GM19463 (cell line): ENCODE measurements around the gene FLOT1.
"Not testable (repeated sequence)": the region's sequence is repeated elsewhere in the genome, so short reads cannot be mapped to it uniquely, and the experiment has no call there.

Experiments
- ATAC-seq: cut with Tn5 transposase; IDR thresholded peaks from one replicate; pipeline ENCODE4 v1.9.1; 2021; ENCODE audit warnings: mild to moderate bottlenecking, moderate library complexity; ENCODE audit not compliant: unreplicated experiment

The FLOT1 gene

GRCh38 chr6:30723843-30724741 lies 18.4 kb downstream of the FLOT1 start:
- not testable (repeated sequence) for ATAC-seq

- ATAC-seq, result not testable (repeated sequence)
These were observed 19.2 kb downstream of the FLOT1 start for GRCh38 chr6:30723159-30723842.

GRCh38 chr6:30722280-30723112 lies 20.0 kb downstream of the FLOT1 start:
- no peak for ATAC-seq

DNA sequence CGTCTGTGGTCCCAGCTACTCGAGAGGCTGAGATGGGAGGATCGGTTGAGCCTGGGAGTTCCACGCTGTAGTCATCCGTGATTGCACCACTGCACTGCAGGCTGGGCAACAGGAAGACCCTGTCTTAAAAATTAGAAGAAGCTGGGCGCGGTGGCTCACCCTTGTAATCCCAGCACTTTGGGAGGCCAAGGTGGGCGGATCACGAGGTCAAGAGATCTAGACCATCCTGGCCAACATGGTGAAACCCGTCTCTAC lies 20.5 kb downstream of the FLOT1 start:
- not testable (repeated sequence) for ATAC-seq

GRCh38 chr6:30721198-30722024 lies 21.1 kb downstream of the FLOT1 start:
- peak; percentile 24 for ATAC-seq

DNA sequence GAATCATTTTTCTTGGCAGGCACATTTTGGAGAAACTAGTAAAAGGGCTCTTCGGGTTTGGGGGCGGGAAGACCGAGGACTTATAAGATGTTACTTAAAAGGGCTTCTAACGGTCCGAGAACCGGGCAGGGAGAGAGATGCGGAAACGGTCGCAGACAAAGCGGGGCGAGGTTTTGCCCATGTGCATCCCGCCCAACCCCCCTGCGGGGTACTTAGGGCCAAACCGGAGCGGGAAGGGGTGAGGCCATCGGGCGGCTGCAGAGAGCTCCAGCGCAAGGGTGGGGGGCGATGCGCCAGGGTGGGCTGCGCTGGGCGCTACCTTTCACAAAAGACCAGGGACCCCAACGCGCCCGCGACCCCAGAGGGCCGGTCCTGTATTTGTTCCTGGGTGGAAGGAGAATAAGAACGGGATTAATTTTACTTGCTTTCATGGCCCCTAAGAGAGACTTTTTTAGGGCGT lies 21.7 kb downstream of the FLOT1 start:
- ATAC-seq, result no peak

GRCh38 chr6:30719791-30720737 lies 22.4 kb downstream of the FLOT1 start, which contains the start of gene TUBB:
TUBB (plus strand) TSS chr6:30720352; CDS start chr6:30720507, 155 bp downstream.
- ATAC-seq, result peak; percentile 42

GRCh38 chr6:30719356-30719755 lies 23.1 kb downstream of the FLOT1 start:
- ATAC-seq, result no peak

DNA sequence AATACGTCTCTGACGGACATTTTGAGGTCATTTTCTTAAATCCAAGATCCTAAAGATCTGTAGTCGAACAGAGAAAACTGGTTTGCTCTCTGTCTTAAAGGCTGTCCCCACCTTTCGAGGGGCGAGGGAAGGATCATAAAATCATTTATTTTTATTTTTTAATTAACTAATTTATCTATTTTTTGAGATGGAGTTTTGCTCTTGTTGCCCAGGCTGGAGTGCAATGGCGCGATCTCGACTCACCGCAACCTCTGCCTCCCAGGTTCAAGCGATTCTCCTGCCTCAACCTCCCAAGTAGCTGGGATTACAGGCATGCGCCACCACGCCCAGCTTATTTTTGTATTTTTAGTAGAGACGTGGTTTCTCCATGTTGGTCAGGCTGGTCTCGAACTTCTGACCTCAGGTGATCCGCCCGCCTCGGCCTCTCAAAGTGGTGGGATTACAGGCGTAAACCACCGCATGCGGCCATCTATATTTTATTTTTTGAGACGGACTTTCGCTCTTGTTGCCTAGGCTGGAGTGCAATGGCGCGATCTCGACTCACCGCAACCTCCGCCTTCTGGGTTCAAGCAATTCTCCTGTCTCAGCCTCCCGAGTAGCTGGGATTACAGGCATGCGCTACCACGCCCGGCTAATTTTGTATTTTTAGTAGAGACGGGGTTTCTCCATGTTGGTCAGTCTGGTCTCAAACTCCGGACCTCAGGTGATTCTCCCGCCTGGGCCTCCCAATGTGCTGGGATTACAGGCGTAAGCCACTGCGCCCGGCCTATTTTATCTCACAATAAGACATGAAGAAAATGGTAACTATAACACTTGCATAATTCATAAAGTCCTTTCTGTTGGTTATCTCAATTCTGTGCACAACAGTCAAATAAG lies 24.4 kb downstream of the FLOT1 start:
- not testable (repeated sequence) for ATAC-seq

DNA sequence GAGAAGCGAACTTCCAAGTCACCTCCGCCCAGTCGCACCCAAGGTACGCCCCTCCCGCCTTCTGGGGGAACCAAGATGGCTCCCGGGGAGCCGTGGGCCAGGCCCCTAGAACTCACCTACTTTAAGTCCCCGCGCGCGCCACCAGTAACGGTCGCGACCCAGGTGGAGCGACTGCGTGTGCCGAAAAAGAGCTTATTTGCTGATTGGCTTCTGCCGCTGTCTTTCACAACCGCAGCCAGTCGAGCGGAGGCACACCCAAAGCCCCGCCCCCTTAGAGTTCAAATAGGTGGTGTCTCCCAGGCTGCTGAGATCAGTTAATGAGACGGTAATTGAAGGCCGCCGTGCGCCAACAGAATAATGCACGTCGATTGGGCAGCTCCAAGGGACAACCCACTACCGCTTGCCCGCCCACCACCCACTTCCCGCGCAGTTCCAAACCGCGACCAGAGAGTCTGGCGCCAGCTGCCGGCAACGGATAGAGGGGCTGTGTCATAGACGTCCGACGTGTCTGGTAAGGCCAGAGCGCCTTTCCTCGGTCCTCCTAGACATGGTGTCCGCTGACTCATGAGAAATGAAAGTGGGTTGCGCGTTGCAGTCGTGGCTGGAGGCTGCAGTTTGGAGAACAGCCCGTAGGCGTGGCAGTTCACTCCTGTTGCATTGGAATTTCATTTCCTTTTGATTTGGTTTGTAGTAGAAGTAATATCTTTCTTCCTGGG lies 25.2 kb downstream of the FLOT1 start, which contains the start of gene MDC1:
TSS of gene MDC1 (minus strand) at position 153 of the 716 bp plus-strand sequence. CDS start 2,106 bp downstream, outside the sequence.
- peak; percentile 65 for ATAC-seq

- ATAC-seq, result no peak
These were observed 25.7 kb downstream of the FLOT1 start for GRCh38 chr6:30716879-30717128.

DNA sequence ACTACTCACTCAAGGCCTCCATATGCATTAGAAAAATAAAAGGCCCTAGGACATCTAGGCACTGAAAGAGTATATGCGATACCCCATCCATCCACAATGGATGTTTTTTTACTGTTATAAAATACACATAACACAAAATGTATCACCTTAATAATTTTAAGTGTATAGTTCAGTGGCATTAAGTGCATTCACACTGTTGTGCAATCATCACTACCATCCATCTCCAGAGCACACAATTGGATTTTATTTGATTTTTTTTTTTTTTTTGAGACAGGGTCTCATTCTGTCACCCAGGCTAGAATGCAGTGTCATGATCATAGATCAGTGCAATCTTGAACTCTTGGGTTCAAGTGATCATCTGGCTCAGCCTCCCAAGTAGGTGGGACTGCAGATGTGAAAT lies 28.2 kb downstream of the FLOT1 start:
- ATAC-seq, result no peak

DNA sequence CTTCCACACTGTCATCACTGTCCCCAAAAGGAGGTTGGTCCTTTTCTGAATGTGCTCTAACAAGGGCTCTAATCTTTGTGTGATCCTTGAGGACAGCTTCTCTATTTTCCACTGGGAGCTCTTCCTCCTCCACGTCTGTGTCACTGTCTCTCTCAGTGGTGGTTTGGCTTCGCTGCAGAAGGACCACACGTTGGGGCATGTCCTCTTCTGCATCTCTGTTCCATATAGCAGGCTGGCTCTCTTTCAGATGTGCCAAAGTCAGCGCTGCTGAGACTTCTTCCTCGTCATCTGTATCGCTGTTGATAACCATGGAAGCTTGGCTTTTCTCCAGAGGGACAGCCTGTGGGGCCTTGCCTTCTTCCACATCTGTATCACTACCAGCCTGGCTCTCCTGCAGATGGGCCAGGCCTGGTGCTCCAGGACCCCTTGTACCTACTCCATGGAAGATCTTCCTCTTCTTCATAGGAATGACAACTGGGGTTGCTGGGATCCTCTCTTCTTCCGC lies 30.0 kb downstream of the FLOT1 start:
- ATAC-seq, result no peak

DNA sequence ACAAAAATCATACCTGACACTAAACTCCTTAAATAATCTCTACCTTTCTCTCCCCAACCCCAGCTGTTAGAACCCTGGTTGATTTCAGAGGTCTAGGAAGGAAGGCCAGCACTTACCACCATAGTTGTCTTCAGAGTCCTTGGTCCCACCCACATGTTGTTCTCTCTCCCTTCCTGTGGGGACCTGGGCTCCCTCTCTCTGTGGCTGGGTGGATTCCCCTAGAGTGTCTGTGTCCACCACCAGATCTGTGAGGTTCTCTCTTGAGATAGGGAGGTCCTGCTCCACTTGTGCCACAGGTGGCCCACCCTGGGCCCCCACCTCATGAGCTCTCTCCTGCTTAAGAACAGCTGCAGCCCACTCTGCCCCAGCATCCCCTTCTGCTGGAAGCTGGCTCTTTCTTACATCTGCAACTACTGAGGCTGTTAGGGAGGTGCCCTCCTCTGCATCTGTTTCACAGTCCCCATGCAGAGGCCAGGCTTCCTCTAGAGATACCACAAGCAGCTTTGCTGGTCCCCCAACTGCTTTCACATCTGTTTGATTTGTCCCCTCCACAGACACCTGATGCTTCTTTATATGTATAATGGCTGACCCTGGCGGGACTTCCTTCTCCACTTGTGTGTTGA lies 30.6 kb downstream of the FLOT1 start:
- ATAC-seq, result no peak

- no peak for ATAC-seq
These were observed 33.2 kb downstream of the FLOT1 start for GRCh38 chr6:30709101-30709868.

GRCh38 chr6:30707281-30707850 lies 35.1 kb downstream of the FLOT1 start:
- no peak for ATAC-seq
